HG02884 (cell line): ENCODE results near the gene C12orf42.
A peak's percentile ranks its signal among the peaks of the same experiment; 100 is the strongest.

Experiments
- ATAC-seq: cut with Tn5 transposase; IDR thresholded peaks from one replicate; pipeline ENCODE4 v1.9.1; 2021; ENCODE audit warnings: mild to moderate bottlenecking, moderate library complexity; ENCODE audit not compliant: unreplicated experiment

Gene C12orf42

DNA sequence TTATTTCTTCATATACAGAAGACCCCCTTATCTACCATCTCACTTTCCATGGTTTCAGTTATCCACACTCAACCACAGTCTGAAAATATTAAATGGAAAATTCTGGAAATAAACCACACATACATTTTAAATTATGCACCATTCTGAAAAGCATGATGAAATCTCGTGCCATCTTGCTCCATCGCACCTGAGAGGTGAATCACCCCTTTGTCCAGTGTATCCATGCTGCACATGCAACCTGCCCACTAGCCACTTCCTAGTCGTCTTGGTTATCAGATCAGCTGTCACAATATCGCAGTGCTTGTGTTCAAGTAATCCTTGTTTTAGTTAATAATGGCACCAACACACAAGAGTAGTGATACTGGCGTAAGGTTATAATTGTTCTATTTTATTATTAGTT lies 145.7 kb downstream of the C12orf42 start:
- ATAC-seq = no peak

DNA sequence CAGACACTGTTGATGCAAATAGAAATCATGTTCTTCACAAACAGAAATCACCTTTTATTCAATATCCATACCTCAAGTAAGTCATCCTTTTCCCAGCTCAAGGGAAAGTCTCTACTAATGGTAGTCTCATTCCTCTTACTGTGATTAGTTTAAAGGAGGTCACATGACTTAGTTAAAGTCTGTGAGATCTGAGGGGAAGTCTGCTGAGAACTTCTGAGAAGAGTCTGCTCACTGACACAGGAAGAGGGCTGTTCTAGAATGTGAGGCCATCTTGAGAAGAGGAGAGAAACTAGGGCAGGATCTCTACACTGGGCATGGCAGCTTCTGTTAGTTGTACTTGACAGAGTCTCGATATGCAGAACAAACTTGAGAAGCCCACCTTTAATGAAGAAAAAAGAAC lies 146.8 kb downstream of the C12orf42 start:
- no peak for ATAC-seq

DNA sequence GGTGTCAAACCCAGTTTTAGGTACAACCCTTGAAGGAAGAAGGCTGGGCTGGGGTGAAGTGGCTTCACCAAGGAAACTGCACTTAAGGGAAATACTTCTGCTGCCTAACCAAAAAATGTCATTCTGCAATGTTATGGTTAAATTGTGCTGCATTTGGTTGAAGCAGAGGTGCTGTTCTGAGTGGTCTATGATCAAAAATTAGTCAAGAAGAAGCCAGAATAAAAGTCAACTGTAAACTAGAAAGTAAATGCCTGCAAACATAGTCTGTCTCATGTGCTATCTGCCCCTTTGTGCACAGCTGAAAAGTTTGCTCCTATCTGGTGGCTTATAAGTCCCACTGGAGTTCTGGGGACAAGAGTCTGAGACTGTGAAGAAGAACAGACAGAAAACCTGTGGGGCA lies 158.8 kb downstream of the C12orf42 start:
- ATAC-seq = no peak

DNA sequence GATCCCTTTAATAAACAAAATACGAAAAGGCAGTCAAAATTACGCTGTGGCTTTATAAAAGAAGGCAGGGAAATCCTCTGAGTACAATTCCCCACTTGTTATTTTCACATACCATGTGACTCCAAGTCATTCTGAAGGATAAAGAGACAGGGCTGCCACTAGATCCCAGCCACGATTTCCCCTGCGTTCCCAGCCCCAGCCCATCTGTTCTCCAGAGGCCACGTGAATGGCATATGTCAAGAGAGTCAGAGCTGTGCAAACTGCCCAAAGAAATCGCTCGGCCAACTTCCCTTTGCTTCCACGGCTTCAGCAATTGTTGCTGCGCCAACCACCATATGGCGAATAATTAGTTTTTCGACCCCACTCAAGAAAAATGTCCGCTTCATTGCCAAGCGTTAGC lies 161.3 kb downstream of the C12orf42 start:
- no peak for ATAC-seq

DNA sequence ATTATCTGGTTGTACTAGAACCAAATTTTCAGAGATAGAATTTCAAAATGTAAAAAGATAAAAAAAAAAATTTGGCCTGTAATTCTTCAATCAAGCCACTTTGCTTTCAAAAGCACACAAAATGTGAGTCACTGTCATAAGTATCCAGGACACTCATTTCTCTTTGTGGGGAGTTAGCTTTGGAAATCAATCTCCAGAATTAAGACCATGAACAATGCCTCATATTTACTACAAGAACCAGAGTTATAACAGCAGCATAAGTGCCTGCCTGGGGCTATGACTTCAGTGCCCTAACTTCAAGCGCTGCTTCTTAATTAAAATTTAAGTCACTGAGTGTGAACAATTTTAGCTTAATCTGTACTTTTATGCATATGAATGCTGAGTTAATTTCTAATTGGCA lies 162.1 kb downstream of the C12orf42 start:
- no peak for ATAC-seq

DNA sequence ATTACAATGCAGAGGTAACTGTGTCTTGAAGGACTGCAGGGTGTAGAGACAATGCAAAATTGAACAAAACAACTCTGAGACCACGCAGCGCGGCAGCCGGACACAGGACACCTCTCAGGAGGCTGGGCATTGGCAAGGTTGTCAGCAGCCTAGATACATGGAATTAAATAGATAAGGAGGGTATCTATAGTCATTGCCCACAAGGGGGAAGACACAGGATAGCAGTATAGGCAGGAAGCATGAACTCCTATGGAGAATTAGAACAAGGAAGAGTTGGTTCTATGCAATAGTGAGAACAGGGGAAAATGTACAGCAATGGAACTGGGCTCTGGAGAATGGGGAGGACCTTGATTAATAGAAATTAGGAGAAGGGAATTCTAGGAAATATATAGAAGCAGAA lies 164.1 kb downstream of the C12orf42 start:
- no peak for ATAC-seq

DNA sequence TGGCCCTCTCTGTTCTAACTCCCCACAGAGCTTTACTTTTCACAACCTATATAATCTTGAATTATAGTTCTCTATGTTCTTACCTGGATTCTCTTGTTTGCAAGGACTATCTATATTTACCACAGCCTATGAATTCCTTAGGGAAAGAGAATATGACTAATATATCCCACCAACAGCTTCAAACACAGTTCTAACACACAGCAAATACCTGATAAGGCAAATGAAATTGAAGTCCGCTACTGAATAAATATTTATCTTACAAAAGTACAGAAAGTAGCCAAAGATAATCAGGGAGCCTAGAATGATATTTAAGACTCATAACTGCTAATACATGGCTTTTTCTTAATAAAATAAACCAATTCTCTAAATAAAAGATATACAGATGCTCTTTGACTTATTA lies 165.1 kb downstream of the C12orf42 start:
- no peak for ATAC-seq

DNA sequence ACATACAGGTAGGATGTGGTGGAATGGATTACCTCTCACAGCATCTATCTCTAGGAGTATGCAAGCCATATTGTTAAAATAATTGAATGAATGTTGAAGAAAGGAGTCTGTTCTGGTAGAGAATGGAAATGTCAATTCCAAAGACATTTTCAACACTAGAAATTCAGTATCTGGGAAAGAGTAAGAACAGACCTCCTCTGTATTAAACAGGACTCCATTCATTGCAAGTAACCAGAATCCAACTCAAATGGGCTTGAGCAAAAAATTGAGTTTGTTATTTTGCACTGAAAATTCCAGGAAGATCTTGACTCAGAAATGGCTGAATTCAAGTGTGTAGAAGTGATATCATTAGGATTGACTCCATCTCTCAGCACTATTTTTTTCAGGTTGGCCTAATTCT lies 168.1 kb downstream of the C12orf42 start:
- no peak for ATAC-seq

DNA sequence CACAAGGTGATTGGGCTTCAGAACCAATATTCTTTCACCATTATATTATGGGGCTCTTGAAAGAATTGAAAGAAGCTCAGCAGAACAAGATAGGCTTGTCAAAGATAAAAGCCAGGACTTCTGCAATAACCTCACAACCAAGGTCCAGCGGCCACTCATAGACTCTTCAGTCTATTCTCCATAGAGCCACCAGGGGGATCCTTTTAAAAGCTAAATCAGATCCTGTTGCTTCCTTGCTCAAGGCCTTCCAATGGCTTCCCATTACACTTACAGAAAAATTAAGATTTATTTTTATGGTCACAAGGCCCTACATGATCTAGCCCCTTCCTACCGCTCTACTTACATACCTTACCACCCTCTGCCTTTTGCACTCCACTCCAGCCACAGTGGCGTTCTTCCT lies 169.6 kb downstream of the C12orf42 start:
- no peak for ATAC-seq

DNA sequence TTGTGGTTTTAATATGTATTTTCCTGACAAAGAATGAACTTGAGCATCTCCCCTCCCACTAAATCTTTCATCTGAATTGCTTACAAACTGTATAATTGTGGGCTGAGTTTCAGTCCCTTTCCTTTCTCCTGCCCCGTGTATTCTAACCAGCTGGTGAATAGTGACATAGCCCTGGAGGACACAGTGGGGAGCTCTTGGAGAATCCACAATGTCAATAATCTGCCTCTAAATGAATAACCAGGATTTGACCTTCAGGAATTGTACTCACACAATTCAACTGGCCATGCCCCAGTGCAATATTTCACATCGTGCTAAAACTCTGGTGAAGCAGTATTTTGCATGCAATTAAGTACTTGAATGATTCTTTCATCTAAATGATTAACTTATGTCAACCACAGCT lies 177.2 kb downstream of the C12orf42 start:
- no peak for ATAC-seq

DNA sequence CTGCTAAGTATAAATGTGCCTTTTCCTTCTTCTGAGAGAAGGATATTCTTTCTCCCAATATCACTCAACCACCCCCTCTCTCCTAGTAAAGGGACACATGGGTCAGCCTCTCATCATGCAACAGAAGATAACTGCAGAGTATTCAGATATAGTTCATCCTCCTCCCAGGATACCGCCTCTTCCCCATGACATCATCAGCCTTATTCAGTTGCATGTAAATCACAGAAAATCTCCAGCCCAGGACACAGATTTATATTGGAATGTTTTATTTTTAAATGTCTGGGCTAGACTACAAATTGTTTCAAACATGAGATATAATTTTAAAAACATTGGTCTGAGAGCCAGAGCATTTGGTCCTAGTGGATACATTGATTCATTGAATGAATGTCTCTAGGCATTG lies 178.5 kb downstream of the C12orf42 start:
- no peak for ATAC-seq

DNA sequence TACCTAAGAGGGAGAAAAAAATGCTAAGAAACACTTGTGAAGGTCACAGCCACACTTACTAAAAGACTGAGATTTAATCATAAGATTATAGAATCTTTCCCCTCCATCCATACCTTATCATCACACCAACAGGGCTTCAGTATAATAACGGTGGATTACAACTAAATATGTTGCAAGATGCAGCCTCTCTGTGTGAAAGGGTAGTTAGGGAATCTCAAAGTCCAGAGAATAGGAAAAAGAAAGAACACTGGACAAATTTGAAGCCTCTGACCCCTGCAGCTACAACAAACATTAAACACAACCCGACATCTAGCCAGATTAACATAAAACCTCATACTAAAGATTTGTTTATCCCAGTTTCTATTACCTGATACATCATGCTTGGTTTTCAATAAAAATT lies 181.0 kb downstream of the C12orf42 start:
- no peak for ATAC-seq

DNA sequence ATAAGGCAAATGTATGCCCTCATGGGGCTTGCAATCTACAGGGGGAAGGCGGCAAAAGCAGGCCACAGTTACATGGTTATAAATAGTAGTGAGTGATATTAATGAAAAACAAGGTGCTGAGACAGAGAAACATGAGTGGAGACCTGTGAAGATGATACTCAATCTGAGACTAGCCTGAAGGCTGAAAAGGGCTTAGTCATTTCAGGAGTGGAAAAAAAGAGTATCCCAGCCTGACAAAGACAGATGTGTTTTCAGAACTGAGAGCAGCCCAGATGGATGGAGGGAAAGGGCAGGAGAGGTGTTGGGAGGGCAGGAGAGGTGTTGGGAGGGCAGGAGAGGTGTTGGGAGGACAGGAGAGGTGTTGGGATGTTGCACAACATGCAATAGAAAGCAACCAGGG lies 181.9 kb downstream of the C12orf42 start:
- no peak for ATAC-seq

DNA sequence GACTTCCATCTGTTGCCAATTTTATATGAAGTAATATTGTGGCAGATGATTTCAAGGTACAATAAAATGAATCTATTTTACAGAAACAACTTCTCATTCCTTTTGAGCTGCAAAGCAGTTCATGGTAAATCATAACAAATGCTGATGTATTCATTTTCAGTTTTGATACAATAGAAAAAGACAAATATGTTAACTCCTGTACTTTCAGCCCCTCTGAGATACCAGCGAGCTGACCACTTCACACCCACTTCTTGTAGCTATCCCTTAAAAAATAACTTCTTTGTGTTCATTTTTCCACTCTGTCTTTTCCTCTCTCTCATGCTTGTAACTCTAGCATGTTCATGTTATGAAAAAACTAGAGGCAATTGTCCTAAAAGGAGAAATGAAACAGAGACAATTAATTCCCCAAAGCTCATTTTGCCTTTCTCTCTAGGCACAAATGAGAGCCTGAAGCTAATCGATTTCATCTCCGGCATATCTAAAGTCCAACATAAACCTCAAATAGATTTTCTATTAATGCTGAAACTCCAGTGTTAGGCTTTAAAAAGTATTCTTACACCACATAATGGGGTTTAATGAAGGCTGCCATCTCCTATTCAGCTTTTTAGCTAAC lies 182.9 kb downstream of the C12orf42 start:
- ATAC-seq = no peak

DNA sequence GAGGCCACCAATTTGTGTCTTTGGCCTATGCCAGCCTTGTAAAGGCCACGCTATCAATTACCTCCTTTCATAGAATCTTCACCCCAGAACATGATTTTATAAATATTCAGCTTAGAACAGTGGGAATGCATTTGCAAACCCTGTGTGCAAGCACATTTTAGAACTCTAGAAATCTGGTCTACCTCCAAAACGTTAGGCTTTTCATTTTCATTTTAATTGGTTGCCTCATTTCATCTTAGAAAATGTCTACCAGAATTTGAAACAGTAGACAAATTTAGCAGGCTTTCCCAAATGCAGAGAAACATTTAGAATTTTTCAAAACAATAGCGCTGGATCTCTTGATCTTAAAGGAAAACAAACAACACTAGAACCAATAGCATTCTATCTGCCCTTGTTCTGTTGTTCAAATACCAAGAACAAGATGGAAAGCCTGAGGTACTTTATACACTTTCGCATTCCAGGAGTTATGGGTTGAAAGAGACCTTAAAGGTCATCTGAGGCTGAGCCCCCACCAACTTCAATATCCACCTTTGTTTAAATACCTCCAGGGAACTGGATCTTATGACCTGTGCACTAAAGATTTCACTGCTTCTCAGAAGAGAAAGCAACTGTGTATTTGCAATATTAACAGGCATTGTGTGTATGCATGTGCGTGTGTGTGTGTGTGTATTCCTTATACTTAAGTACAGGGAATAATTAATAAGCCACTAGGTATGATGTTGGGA lies 185.1 kb downstream of the C12orf42 start:
- no peak for ATAC-seq

DNA sequence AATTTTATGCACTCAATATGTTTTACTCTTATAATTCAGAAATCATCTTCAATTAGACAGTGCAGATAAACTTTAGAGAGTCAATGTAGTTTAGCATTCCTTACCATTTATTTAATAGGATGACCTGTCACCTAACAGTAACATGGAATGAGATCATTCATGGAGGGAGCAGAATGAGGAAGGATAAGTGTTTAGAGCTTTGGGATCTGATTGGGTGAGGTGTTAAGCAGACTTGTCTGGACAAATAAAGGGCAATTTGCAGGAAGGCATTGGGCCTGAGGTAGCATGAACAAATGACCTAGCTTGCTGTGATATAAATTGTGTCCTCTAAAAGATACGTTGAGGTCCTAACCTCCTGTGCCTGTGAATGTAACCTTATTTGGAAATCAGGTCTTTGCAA lies 187.4 kb downstream of the C12orf42 start:
- ATAC-seq = no peak

DNA sequence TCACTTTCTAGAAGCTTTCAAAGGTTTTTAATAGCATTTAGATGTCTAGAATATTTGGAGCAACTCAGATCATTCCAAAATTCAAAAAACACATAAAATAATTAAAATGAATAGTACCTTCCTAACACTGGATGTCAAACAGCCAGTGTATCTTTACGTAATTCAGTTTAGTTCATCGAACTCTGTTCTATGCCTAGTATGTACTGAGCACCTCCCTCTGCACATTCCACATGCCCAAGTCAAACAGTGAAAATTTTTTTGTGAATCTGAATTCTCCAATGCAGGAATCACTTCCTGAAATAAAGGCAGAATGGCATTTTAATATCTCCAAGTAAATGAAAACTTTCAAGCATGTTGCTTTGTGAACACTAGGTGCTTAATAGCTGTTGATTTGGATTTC lies 192.3 kb downstream of the C12orf42 start:
- ATAC-seq = no peak

DNA sequence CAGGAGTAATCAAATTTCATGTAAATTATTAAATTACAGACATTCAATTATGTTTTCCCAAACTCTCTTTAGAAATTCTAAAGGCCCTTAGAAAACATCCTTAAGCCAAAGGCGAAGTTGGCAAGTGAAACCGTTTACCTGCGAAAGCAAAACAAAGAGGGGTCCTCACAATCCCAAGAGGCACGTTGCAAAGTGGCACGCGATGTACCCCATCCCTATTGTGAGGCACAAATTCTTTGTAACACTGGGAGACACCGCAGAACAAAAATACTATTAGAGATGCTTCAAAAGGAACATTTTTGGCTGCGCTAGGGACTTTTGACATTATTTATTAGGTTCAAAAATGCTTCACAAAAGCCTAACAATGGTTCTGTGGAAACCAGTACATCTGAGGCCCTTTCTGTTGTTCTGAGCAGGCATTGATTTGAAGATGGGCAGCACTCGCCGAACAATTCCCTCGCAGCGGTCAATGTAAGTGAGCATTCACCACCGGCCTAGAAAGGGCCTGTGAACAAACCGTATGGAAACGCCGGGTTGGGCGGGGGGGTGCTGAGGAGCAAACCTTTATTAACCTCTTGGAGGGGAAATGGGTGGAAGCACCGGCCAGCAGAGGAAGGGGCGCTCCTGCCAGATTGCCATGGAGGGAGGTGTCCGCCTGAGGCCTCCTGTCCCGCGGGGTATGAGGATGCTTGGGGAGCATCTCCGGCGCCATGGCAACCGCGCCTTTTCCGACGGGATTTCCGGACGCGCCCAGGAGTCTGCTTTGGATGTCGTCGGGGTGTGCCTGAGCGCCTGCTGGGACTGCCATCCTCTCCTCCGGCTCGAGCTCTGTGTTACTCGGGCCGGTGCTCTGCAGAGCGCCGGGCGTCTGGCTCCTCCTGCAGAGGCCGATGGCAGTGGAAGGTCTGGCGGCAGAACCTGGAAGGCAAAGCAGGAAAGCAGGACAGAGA lies 193.9 kb downstream of the C12orf42 start:
- no peak for ATAC-seq

DNA sequence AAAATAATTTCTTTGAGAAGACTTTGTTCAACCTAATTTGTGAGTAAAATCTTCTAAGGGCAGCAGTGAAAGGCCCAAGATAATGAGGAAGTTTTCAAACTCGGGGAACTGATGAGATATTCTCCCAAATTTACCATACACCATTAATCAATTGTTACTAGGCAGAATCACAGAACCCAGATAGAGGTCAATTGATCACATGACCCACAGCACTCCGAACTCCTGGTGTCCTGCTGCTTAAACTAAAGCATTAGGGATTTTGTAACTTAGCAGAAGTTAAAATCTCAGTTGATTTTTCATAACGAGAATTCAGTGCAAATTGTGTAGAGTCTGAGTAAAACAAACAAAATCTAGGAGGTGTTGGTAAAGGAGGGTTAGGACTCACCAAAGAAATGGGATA lies 207.8 kb downstream of the C12orf42 start:
- no peak for ATAC-seq

DNA sequence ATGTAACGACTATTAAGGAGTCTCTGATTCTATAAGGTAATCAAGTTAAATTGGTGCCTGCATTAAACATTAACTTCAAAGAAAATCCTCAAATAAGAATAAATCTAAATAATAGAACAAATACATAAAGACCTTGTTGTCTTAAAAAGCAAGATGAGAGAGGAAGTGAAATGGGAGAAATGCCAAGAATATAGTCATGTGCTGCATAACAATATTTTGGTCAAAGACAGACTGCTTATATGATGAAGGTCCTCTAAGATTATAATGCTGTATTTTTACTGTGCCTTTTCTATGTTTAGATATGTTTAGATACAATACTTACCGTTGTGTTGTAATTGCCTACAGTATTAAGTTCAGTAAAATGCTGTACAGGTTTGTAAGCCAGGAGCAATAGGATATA lies 213.6 kb downstream of the C12orf42 start:
- ATAC-seq = no peak

DNA sequence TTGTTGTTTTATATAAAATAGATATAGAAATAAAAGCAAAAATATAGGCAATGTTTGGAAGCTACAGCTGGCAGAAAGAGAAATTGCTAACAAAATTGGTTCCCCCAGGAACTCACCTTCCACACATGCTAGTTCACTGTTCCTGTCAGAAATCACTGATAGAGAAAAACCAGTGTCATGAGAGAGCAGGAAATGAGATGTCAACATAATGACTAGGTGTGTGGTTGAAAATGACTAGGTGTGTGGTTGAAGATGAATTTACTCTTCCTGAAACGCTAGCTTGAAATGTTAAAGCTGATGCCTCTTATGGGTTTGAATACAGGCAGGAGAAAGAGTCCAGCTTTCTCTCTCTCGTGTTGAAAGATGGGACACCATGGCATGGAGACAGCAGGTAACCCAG lies 216.3 kb downstream of the C12orf42 start:
- peak; percentile 97 for ATAC-seq

DNA sequence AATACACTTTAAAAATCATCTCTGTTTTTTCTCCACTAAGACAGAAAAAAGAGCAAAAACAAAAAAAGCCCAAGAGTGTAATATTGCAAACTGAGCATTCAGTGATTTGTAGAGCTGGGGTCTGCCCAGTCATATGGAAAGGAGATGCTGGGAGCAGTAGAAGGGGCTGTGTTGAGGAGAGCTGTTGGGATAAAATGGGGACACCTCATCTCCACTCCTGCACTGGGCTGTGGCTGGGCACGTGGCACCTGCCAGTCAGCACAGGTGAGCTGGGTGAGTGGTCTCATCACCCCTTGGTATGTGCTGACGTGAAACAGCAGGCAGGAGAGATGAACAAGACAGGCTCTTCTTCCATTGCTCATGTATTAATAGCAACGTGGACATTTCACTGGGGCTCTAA lies 217.4 kb downstream of the C12orf42 start:
- ATAC-seq = no peak
